SIG-M5 treated with dmso at 0.1 percent for 504 hours (cell line): Measurements from ENCODE around the gene R3HDML.
A peak's percentile ranks its signal among the peaks of the same experiment; 100 is the strongest.

Experiments
- DNase-seq: peaks from one replicate; lab custom pipeline; 2025; ENCODE audit not compliant: unreplicated experiment; lab: John Stamatoyannopoulos, UW

The R3HDML gene

GRCh38 chr20:44361021-44361420 lies 24.2 kb downstream of the R3HDML start:
- DNase-seq = no peak

GRCh38 chr20:44362466-44362940 lies 25.7 kb downstream of the R3HDML start:
- no peak for DNase-seq

GRCh38 chr20:44364068-44364467 lies 27.2 kb downstream of the R3HDML start:
- no peak for DNase-seq

GRCh38 chr20:44364780-44365179 lies 27.9 kb downstream of the R3HDML start:
- no peak for DNase-seq

GRCh38 chr20:44367746-44368145 lies 30.9 kb downstream of the R3HDML start:
- no peak for DNase-seq

GRCh38 chr20:44370639-44371218 lies 33.9 kb downstream of the R3HDML start:
- no peak for DNase-seq

- DNase-seq = no peak
Measured at GRCh38 chr20:44382641-44383040, 45.8 kb downstream of the R3HDML start.

- peak; percentile 68 for DNase-seq
Measured at GRCh38 chr20:44384423-44385027, 47.7 kb downstream of the R3HDML start.

- peak; percentile 63 for DNase-seq
Measured at GRCh38 chr20:44388466-44389023, 51.7 kb downstream of the R3HDML start.

GRCh38 chr20:44389871-44390270 lies 53.0 kb downstream of the R3HDML start:
- DNase-seq = no peak

GRCh38 chr20:44390280-44390679 lies 53.4 kb downstream of the R3HDML start:
- DNase-seq = no peak

GRCh38 chr20:44392088-44392775 lies 55.4 kb downstream of the R3HDML start:
- DNase-seq = no peak

- DNase-seq = no peak
Measured at GRCh38 chr20:44392776-44393607, 56.1 kb downstream of the R3HDML start.

- no peak for DNase-seq
Measured at GRCh38 chr20:44393608-44394451, 57.0 kb downstream of the R3HDML start.

- DNase-seq = no peak
Measured at GRCh38 chr20:44394452-44394701, 57.5 kb downstream of the R3HDML start.

- no peak for DNase-seq
Measured at GRCh38 chr20:44394702-44395460, 58.0 kb downstream of the R3HDML start.

GRCh38 chr20:44395461-44396340 lies 58.9 kb downstream of the R3HDML start:
- DNase-seq = no peak

- DNase-seq = no peak
Measured at GRCh38 chr20:44396369-44397130, 59.7 kb downstream of the R3HDML start.
